NCI-H1417 treated with DMSO at 0.1 percent for 48 hours (cell line): Measurements from ENCODE around the gene NAALAD2.
A peak's percentile ranks its signal among the peaks of the same experiment; 100 is the strongest.
"Not testable (repeated sequence)": the region's sequence is repeated elsewhere in the genome, so short reads cannot be mapped to it uniquely, and the experiment has no call there.

Source experiments
- DNase-seq: peaks from one replicate; lab custom pipeline; 2025; lab: John Stamatoyannopoulos, UW

Gene NAALAD2

GRCh38 chr11:90192869-90193582 is 58.6 kb downstream of the NAALAD2 start:
- DNase-seq: no peak

DNA sequence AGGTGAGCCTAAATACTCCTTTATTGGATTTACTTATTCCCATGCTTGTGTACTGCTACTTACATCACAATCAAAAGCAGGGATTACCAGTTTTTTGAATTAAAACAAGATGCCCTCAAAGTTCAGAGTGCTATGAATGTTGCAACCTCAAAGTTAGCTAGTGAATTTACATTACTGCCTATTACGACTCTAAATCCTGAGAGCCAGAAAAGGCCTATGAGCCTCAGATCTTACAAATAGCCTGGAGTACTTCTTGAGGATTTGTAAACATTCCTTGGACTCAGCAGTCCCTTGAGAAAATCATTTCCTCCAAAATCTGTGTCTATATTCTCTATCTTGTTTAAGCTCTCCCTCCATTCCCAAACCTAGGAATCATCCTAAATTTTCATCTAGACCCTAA is 62.9 kb downstream of the NAALAD2 start:
- no peak for DNase-seq

DNA sequence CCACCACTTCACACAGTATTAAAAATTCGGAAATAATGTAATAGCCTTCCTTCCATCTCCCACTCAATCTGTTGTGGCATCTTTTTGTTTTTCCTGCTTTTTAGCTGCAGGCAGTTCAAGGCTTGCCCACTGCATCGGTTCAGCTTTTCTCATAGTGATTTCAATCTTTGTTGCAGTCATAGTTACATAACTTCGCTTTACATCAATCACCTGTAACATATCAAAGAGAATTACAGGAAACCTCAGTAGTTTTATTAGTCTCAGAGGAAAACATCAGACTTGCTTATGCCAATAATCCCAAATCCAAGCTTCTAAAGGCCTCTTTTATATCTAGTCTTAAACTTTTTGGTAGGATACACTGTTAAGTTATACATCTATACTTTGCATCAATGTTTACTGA is 67.9 kb downstream of the NAALAD2 start:
- no peak for DNase-seq

DNA sequence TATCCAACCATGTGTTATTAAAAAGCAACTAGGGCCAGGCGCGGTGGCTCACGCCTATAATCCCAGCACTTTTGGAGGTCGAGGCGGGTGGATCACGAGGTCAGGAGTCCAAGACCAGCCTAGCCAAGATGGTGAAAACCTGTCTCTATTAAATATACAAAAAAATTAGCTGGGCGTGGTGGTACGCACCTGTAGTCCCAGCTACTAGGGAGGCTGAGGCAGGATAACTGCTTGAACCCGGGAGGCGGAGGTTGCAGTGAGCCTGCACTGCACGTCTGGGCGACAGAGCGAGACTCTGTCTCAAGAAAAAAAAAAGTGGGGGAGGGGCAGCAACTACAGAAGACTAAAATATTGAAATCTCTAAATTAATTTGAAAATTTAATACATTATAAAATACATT is 69.9 kb downstream of the NAALAD2 start:
- DNase-seq: no peak

DNA sequence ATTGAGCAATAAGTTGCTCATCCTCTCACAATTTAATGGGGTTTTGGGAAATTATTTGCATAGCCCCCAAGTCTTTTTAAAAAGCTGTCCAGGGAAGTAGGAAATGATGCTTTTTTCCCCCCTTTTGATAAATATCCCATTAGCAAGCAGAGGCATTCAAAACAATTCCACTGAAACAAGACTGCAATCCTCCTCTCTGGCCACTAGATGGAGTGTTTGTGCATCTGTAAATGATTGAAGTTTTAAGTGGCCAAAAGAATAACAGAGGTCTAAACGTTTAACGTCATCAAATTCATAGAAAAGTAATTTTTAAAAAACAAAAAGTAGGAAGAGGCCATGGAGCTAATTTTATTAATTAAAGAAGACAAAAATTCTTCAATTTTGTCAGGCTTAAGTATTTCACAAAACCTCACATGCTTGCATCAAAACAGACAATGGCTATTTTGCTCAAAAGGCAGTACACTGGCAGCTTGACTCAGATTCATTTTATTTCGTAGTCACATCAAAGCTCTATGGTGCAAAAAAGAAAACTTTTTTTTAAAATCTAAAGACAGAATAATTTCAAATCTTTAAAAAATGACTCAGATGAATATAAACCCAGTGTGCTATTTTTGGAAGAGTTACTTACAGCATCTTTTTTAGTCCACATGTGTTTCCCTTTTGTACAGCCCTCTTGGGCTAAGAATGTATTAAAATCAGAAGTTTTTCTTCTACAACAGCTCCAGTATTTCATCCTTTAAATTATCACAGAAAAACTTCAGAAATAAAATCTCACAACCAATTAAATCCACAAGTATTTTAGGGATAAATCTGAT is 70.6 kb downstream of the NAALAD2 start:
- DNase-seq: peak; percentile 9

DNA sequence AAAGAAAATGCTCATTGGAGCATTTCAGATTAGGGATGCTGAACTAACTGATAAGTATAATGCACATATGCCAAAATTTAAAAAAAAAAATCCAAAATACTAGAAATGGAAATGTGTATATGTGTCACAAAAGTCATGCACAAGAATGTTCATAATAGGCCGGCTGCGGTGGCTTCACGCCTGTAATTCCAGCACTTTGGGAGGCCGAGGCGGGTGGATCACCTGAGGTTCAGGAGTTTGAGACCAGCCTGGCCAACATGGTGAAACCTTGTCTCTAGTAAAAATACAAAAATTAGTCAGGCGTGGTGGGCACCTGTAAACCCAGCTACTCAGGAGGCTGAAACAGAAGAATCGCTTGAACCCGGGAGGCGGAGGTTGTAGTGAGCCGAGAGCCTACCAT is 73.5 kb downstream of the NAALAD2 start:
- DNase-seq: not testable (repeated sequence)

DNA sequence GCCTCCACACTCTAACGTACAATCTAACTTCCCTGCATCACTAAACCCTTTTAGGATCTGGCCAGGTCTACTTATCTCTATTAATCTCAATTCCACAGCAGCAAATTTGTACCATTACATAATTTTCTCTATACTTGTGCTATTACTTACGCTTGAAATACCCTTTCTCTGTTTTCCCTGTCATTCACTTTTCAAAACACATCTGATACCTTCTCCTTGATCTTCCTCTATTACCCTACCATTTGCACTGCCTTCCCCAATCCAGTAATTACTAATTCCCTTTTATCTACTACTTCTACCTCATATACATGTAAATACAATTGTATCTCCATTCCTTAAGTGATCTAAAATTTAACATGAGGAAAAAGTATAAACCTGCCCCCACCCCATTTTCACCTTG is 74.4 kb downstream of the NAALAD2 start:
- DNase-seq: no peak

DNA sequence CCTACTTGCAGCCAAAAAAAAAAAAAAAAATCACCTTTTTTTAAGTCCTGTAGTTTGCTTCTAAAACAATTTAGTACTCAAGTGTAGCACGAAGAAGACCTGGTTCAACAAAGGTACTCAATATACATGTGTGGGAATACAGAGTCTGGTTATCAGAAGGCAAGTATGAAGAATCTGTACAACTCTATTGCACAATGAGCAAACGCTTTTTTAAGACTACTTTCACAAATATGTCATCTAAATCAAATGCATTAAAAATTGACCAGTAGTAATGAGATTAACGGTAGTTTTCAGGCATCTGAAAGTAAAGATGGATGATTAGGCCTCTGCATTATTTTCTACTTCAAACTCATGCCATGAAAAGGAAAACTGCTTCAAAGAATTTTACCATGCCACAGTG is 78.9 kb downstream of the NAALAD2 start:
- DNase-seq: no peak

DNA sequence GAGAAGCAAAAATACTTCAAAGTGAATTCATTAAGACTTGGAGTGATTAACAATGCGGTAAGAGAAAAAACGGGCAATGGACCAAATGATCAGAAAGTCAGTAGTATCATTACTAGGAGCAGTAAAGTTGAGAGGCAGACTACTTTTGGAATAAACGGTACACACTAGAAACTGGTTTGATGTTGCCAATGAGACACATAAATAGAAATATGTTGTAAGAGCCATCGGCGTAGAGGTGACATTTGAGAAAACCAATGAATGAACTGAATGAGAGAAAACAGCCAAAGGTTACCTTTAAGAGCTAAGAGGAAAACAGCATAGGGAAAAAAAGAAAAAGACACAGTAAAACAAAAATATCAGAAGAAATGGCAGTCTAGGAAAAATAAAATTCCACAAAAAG is 82.1 kb downstream of the NAALAD2 start:
- no peak for DNase-seq

GRCh38 chr11:90218606-90219005 is 84.1 kb downstream of the NAALAD2 start:
- no peak for DNase-seq

- DNase-seq: no peak
These were observed 85.0 kb downstream of the NAALAD2 start for GRCh38 chr11:90219438-90219837.

DNA sequence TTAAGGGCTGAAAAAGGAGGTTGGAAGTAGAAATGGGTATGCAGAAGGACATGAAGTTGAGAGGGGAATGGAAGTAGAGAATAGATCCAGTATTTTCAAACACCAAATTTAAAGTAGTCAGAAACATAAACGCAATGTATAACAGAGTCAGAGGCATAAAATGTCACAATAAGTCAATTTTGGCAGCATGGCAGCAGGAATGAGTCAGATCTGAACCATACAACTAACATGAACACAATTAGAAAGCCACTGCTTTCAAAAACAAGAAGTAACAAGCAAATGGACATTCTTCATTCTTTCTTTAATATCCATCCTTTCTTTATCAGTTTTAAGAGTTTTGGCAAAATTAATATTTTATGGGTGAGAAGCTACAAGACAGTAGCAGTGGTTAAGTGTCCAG is 85.9 kb downstream of the NAALAD2 start:
- no peak for DNase-seq

- no peak for DNase-seq
These were observed 87.5 kb downstream of the NAALAD2 start for GRCh38 chr11:90221803-90222458.

DNA sequence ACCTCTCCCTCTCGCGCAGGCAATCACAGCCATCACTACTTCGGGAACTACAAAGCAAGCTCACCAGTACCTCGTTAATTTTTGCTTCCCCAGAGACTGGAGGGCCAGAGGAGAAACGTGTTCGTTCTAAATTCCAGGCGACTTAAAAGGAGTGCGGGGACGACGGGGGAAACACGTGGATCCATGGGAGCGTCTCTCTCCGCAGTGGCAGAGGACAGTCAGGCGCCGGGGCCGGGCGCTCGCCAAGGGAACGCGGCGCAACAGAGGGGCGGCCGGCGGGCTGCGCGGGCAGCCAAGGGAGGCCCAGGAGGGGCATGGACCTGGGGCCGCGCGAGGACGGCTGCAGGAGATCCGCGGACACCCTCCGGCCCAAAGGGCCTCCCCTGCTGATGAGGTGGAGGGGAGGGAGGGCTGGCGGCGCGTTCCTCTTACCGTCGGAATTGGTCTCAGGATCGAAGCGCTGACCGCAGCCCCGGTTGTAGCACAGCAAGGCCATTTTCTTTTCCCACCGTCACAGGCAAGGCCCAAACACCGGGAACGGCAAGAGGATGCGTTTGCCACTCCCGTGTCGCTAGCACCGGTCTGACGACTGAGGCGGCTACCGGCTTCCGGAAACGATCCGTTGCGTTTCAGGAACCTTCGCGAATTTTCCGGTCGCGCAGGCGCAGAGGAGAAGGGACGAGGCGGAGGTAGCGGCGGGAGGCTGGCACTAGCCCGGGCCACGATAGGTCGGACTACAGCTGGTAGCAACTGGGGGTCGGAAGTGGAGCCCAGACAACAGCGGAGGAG is 88.2 kb downstream of the NAALAD2 start, which contains the start of gene CHORDC1:
Gene CHORDC1, minus strand, starts transcription at position 591 of the 789 bp plus-strand sequence. Its CDS starts 95 bp downstream, at position 496.
- peak; percentile 45 for DNase-seq

DNA sequence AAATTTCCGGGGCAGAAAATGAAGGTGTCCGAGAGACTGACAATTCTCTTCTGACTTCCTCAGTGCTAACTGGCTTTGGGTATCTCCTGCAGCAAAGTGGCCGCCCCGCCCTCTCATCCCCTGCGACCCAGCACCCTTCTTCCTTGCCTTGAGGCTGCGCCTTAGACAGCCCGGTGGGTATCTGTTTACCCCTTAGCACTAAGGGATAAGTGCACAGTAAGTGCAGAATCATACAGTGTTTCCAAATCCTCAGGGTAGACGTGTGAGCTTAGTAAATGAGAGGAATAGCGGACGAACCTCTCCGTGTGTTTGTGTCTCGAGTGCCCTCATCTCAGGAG is 88.8 kb downstream of the NAALAD2 start:
- no peak for DNase-seq

GRCh38 chr11:90228056-90228455 is 93.6 kb downstream of the NAALAD2 start:
- DNase-seq: no peak

GRCh38 chr11:90229791-90230190 is 95.3 kb downstream of the NAALAD2 start:
- DNase-seq: no peak

DNA sequence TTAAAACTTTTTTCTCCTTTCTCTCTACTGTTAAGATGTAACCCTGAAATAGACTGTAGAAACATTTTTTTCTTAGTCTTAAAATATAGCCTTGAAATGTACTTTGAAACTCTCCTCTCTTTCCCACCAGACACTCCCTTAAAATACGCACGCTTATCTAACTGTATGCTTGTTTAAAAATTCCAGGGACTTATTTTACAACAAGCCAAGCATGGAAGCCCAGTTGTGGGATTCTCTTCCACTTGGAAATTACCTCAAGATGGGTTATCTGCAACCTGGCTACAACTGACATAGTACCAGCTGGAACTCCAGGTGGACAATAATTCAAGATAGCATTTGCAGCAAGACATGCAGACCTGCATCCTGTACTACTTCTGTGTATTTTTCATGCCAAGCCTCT is 100.5 kb downstream of the NAALAD2 start:
- no peak for DNase-seq

- DNase-seq: no peak
These were observed 101.1 kb downstream of the NAALAD2 start for GRCh38 chr11:90235526-90235925.

DNA sequence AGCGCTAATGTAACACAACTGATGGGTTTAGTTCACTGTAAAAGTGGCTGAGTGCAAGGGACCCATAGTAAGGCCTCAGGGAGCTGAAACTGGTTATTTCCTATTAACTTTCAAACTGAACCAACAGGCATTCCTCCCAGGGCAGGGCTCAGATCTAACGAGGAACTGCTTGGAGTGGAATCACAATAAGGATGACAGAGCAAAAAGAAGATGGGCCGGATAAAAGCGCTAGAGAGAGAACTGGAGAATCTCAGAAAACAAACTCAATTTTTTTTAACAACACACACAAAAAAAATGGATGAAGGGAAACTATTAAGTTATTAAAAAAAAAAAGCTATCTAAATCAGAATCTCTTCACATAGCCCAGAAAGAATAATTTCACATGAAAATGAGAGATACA is 102.5 kb downstream of the NAALAD2 start:
- no peak for DNase-seq

DNA sequence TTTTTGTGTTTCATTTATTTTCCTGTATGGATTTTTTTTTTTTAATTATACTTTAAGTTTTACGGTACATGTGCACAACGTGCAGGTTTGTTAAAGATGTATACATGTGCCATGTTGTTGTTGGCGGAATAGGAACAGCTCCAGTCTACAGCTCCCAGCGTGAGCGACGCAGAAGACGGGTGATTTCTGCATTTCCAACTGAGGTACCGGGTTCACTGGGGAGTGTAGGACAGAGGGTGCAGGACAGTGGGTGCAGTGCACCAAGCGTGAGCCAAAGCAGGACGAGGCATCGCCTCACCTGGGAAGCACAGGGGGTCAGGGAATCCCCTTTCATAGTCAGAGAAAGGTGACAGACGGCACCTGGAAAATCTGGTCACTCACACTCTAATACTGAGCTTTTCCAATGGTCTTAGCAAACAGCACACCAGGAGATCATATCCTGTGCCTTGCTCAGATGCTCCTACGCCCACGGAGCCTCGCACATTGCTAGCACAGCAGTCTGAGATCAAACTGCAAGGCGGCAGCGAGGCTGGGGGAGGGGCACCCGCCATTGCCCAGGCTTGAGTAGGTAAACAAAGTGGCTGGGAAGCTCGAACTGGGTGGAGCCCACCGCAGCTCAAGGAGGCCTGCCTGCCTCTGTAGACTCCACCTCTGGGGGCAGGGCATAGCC is 105.6 kb downstream of the NAALAD2 start:
- DNase-seq: peak; percentile 40

- no peak for DNase-seq
These were observed 107.0 kb downstream of the NAALAD2 start for GRCh38 chr11:90241414-90241813.
